GM23338 (cell line): ENCODE results near the gene BIRC7. TPM values are rescaled to one million over a fixed set of nuclear protein-coding genes. Genes with fewer than 3 reads are reported as not detected.

ENCODE experiments used
- ATAC-seq: fragments of 200-7000 bp; cut with Tn5 transposase; 3 replicates; pipeline ENCODE4 v1.9.1; 2020
- DNase-seq: peaks from one replicate; pipeline ENCODE4 v3.0.0-alpha.2; 2015; ENCODE audit warnings: low spot score
- H2AFZ ChIP-seq: fragments of 200-600 bp; sonication (generic); 2 replicates; pipeline ENCODE4 v1.8.0; 2016; ENCODE audit warnings: antibody characterized with exemption, mild to moderate bottlenecking, moderate library complexity
- H3F3A ChIP-seq: fragments of 200-600 bp; sonication (generic); replicated peaks from 2 replicates; pipeline ENCODE4 v1.8.0; 2017; ENCODE audit warnings: antibody characterized with exemption, mixed run types, low read depth
- H3K27ac ChIP-seq: fragments of 200-600 bp; sonication (generic); 2 replicates; pipeline ENCODE4 v1.6.1; 2016; ENCODE audit warnings: low read depth
- H3K27me3 ChIP-seq: fragments of 200-600 bp; sonication (generic); 2 replicates; pipeline ENCODE4 v1.8.0; 2016; ENCODE audit warnings: mild to moderate bottlenecking, mixed run types, moderate library complexity; ENCODE audit not compliant: insufficient read depth
- H3K36me3 ChIP-seq: fragments of 200-600 bp; sonication (generic); 2 replicates; pipeline ENCODE4 v1.8.0; 2016; ENCODE audit warnings: mild to moderate bottlenecking; ENCODE audit not compliant: insufficient read depth
- H3K4me1 ChIP-seq: fragments of 200-600 bp; sonication (generic); 2 replicates; pipeline ENCODE4 v1.8.0; 2016; ENCODE audit warnings: mild to moderate bottlenecking, moderate library complexity; ENCODE audit not compliant: insufficient read depth
- H3K4me2 ChIP-seq: fragments of 200-600 bp; sonication (generic); 2 replicates; pipeline ENCODE4 v1.7.1; 2017; ENCODE audit warnings: mixed run types
- H3K4me3 ChIP-seq: fragments of 200-600 bp; sonication (generic); 2 replicates; pipeline ENCODE4 v1.6.1; 2016; ENCODE audit warnings: mixed run types
- H3K79me2 ChIP-seq: fragments of 200-600 bp; sonication (generic); replicated peaks from 2 replicates; pipeline ENCODE4 v1.8.0; 2017; ENCODE audit warnings: mild to moderate bottlenecking; ENCODE audit not compliant: insufficient read depth
- H3K9me2 ChIP-seq: fragments of 200-600 bp; sonication (generic); 2 replicates; pipeline ENCODE4 v1.8.0; 2017; ENCODE audit not compliant: insufficient read depth
- H4K20me1 ChIP-seq: fragments of 200-600 bp; sonication (generic); replicated peaks from 2 replicates; pipeline ENCODE4 v1.8.0; 2017; ENCODE audit warnings: mild to moderate bottlenecking; ENCODE audit not compliant: insufficient read depth
- H3K27ac Mint-ChIP-seq: 2 replicates; pipeline ENCODE4 v1.8.0; 2020; ENCODE audit warnings: inconsistent platforms, mild to moderate bottlenecking, moderate library complexity, mixed read lengths
- H3K27me3 Mint-ChIP-seq: 3 replicates; pipeline ENCODE4 v1.8.0; 2022; ENCODE audit warnings: low read depth, mild to moderate bottlenecking, moderate library complexity, mixed read lengths, inconsistent platforms; ENCODE audit not compliant: insufficient read depth, poor library complexity
- H3K36me3 Mint-ChIP-seq: 3 replicates; pipeline ENCODE4 v1.8.0; 2021; ENCODE audit warnings: low read depth, mild to moderate bottlenecking, inconsistent platforms, moderate library complexity, mixed read lengths
- H3K4me1 Mint-ChIP-seq: 3 replicates; pipeline ENCODE4 v1.8.0; 2020; ENCODE audit warnings: mild to moderate bottlenecking, inconsistent platforms, mixed read lengths
- H3K4me3 Mint-ChIP-seq: 3 replicates; pipeline ENCODE4 v1.8.0; 2021; ENCODE audit warnings: moderate library complexity, mild to moderate bottlenecking, inconsistent platforms, mixed read lengths
- H3K9me3 Mint-ChIP-seq: 3 replicates; pipeline ENCODE4 v1.8.0; 2020; ENCODE audit warnings: moderate library complexity, mild to moderate bottlenecking, inconsistent platforms, mixed read lengths
- CREB1 ChIP-seq: fragments of 250-450 bp; sonication (Bioruptor Pico); IDR thresholded peaks from 2 replicates; pipeline ENCODE4 v1.5.0; 2020; ENCODE audit warnings: low read depth, mild to moderate bottlenecking, moderate library complexity
- EZH2 ChIP-seq: fragments of 200-600 bp; sonication (generic); IDR thresholded peaks from one replicate; pipeline ENCODE4 v1.8.0; 2017; ENCODE audit warnings: antibody characterized with exemption, mild to moderate bottlenecking, low read depth; ENCODE audit not compliant: unreplicated experiment
- EZH2phosphoT487 ChIP-seq: fragments of 200-600 bp; sonication (generic); IDR thresholded peaks from one replicate; pipeline ENCODE4 v1.8.1; 2018; ENCODE audit warnings: antibody characterized with exemption; ENCODE audit not compliant: unreplicated experiment
- JUNB ChIP-seq: IDR thresholded peaks from one replicate; pipeline ENCODE4 v1.6.1; 2016; ENCODE audit warnings: antibody characterized with exemption; ENCODE audit not compliant: unreplicated experiment
- NANOG ChIP-seq: IDR thresholded peaks from 2 replicates; pipeline ENCODE4 v1.6.1; 2016; ENCODE audit warnings: antibody characterized with exemption, borderline replicate concordance
- POLR2AphosphoS5 ChIP-seq: IDR thresholded peaks from 2 replicates; pipeline ENCODE4 v1.6.1; 2016; ENCODE audit warnings: antibody characterized with exemption, low read depth
- STAT1 ChIP-seq: IDR thresholded peaks from one replicate; pipeline ENCODE4 v1.6.1; 2016; ENCODE audit warnings: antibody characterized with exemption; ENCODE audit not compliant: unreplicated experiment
- ZNF114 ChIP-seq: fragments of 250-450 bp; sonication (Bioruptor Pico); IDR thresholded peaks from 2 replicates; pipeline ENCODE4 v1.5.0; 2020; ENCODE audit warnings: mild to moderate bottlenecking, moderate library complexity
- ZNF331 ChIP-seq: fragments of 250-450 bp; sonication (Bioruptor Pico); IDR thresholded peaks from 2 replicates; pipeline ENCODE4 v1.5.0; 2020; ENCODE audit warnings: low read depth, mild to moderate bottlenecking, moderate library complexity
- polyA plus RNA-seq: library from polyadenylated mRNA; unstranded; fragments of >200 nt; fragmentation: Nextera tagmentation; extraction: Ambion mirVana; gene quantifications from 2 replicates; pipeline ENCODE4 v1.2.1, GENCODE V29; 2016
- total RNA-seq: library from RNA; depleted of rRNA; stranded (reverse); fragments of >200 nt; shearing (Covaris generic); gene quantifications from 2 replicates; pipeline ENCODE4 v1.2.3, GENCODE V29; 2014
- TF ChIP-seq, protein P1 (sequence below): IDR thresholded peaks from one replicate; pipeline ENCODE4 v1.6.1; 2018; ENCODE audit warnings: antibody characterized with exemption; ENCODE audit not compliant: unreplicated experiment
- TF ChIP-seq, protein P2 (sequence below): fragments of 250-450 bp; sonication (Bioruptor Pico); IDR thresholded peaks from 2 replicates; pipeline ENCODE4 v1.5.0; 2020; ENCODE audit warnings: mild to moderate bottlenecking, moderate library complexity
- TF ChIP-seq, protein P3 (sequence below), 2 experiments: fragments of 200-600 bp in 1 of 2; sonication (generic) in 1 of 2; conservative IDR thresholded peaks; 2 replicates each; pipeline versions ENCODE4 v1.5.1 to v1.6.1; 2016 to 2017; ENCODE audit warnings: antibody characterized with exemption in 2 of 2, low read depth in 2 of 2, mild to moderate bottlenecking in 2 of 2, moderate library complexity in 1 of 2
- TF ChIP-seq, protein P4 (sequence below): IDR thresholded peaks from 2 replicates; pipeline ENCODE4 v1.6.1; 2016; ENCODE audit warnings: antibody characterized with exemption

BIRC7 gene
- total and polyA plus RNA-seq, 2 experiments from 2014 or later = 0.16 to 0.24 TPM

DNA sequence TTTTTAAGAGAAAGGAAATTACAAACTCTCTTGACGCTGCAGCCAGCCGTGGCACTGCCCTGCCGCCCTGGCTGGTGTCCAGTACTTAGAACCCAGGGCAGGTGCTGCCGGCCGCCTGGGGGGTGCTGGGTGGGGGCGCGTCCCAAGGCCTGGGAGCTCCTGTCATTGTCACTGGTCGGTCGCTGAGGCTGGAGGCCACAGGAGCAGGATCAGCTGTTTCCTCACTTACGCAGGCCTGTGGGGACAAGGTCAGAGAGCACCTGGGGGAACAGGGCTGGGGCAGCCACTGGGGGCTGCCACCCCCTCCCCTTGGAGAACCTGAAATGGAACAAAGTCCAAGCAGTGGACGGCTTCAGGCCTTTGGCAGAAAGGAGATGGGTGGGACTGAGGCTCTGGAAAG, 5.6 kb downstream of the BIRC7 start:
- DNase-seq = no peak
- H3K9me3 Mint-ChIP-seq = no peaks in the 10 kb centered on the region
- H3K36me3 Mint-ChIP-seq = no peaks in the 10 kb centered on the region
- H3K4me1 Mint-ChIP-seq = no peaks in the 10 kb centered on the region; the same call in 2 of the 3 replicates
- Histone ChIP-seq H3K36me3 (no peaks in the 10 kb centered on the region), H3K4me2 (no peak overlapping the region), H3F3A (no peaks in the 10 kb centered on the region), H4K20me1 (no peaks in the 10 kb centered on the region), H3K27me3 (no peaks in the 10 kb centered on the region), H3K4me3 (no peak overlapping the region), H2AFZ (no peak overlapping the region), H3K9me2 (no peaks in the 10 kb centered on the region), H3K27ac (no peak overlapping the region), H3K4me1 (no peaks in the 10 kb centered on the region), H3K79me2 (no peaks in the 10 kb centered on the region)
- H3K4me3 Mint-ChIP-seq = no peak overlapping the region
- peaks cover 9% of the 10 kb centered on the region for H3K27me3 Mint-ChIP-seq
- TF ChIP-seq POLR2AphosphoS5 (no peak), ZNF114 (CRISPR knock-in tag) (no peak), EZH2 (no peak), CREB1 (CRISPR knock-in tag) (no peak), EZH2phosphoT487 (no peak), NANOG (no peak), ZNF331 (CRISPR knock-in tag) (no peak), JUNB (no peak), STAT1 (no peak)
- TF ChIP-seq, protein P1, sequence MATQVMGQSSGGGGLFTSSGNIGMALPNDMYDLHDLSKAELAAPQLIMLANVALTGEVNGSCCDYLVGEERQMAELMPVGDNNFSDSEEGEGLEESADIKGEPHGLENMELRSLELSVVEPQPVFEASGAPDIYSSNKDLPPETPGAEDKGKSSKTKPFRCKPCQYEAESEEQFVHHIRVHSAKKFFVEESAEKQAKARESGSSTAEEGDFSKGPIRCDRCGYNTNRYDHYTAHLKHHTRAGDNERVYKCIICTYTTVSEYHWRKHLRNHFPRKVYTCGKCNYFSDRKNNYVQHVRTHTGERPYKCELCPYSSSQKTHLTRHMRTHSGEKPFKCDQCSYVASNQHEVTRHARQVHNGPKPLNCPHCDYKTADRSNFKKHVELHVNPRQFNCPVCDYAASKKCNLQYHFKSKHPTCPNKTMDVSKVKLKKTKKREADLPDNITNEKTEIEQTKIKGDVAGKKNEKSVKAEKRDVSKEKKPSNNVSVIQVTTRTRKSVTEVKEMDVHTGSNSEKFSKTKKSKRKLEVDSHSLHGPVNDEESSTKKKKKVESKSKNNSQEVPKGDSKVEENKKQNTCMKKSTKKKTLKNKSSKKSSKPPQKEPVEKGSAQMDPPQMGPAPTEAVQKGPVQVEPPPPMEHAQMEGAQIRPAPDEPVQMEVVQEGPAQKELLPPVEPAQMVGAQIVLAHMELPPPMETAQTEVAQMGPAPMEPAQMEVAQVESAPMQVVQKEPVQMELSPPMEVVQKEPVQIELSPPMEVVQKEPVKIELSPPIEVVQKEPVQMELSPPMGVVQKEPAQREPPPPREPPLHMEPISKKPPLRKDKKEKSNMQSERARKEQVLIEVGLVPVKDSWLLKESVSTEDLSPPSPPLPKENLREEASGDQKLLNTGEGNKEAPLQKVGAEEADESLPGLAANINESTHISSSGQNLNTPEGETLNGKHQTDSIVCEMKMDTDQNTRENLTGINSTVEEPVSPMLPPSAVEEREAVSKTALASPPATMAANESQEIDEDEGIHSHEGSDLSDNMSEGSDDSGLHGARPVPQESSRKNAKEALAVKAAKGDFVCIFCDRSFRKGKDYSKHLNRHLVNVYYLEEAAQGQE = no peak
- TF ChIP-seq, protein P2, sequence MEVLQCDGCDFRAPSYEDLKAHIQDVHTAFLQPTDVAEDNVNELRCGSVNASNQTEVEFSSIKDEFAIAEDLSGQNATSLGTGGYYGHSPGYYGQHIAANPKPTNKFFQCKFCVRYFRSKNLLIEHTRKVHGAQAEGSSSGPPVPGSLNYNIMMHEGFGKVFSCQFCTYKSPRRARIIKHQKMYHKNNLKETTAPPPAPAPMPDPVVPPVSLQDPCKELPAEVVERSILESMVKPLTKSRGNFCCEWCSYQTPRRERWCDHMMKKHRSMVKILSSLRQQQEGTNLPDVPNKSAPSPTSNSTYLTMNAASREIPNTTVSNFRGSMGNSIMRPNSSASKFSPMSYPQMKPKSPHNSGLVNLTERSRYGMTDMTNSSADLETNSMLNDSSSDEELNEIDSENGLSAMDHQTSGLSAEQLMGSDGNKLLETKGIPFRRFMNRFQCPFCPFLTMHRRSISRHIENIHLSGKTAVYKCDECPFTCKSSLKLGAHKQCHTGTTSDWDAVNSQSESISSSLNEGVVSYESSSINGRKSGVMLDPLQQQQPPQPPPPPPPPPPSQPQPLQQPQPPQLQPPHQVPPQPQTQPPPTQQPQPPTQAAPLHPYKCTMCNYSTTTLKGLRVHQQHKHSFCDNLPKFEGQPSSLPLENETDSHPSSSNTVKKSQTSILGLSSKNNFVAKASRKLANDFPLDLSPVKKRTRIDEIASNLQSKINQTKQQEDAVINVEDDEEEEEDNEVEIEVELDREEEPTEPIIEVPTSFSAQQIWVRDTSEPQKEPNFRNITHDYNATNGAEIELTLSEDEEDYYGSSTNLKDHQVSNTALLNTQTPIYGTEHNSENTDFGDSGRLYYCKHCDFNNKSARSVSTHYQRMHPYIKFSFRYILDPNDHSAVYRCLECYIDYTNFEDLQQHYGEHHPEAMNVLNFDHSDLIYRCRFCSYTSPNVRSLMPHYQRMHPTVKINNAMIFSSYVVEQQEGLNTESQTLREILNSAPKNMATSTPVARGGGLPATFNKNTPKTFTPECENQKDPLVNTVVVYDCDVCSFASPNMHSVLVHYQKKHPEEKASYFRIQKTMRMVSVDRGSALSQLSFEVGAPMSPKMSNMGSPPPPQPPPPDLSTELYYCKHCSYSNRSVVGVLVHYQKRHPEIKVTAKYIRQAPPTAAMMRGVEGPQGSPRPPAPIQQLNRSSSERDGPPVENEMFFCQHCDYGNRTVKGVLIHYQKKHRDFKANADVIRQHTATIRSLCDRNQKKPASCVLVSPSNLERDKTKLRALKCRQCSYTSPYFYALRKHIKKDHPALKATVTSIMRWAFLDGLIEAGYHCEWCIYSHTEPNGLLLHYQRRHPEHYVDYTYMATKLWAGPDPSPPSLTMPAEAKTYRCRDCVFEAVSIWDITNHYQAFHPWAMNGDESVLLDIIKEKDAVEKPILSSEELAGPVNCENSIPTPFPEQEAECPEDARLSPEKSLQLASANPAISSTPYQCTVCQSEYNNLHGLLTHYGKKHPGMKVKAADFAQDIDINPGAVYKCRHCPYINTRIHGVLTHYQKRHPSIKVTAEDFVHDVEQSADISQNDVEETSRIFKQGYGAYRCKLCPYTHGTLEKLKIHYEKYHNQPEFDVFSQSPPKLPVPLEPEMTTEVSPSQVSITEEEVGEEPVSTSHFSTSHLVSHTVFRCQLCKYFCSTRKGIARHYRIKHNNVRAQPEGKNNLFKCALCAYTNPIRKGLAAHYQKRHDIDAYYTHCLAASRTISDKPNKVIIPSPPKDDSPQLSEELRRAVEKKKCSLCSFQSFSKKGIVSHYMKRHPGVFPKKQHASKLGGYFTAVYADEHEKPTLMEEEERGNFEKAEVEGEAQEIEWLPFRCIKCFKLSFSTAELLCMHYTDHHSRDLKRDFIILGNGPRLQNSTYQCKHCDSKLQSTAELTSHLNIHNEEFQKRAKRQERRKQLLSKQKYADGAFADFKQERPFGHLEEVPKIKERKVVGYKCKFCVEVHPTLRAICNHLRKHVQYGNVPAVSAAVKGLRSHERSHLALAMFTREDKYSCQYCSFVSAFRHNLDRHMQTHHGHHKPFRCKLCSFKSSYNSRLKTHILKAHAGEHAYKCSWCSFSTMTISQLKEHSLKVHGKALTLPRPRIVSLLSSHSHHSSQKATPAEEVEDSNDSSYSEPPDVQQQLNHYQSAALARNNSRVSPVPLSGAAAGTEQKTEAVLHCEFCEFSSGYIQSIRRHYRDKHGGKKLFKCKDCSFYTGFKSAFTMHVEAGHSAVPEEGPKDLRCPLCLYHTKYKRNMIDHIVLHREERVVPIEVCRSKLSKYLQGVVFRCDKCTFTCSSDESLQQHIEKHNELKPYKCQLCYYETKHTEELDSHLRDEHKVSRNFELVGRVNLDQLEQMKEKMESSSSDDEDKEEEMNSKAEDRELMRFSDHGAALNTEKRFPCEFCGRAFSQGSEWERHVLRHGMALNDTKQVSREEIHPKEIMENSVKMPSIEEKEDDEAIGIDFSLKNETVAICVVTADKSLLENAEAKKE (CRISPR knock-in tag) = no peak
- TF ChIP-seq, protein P3, sequence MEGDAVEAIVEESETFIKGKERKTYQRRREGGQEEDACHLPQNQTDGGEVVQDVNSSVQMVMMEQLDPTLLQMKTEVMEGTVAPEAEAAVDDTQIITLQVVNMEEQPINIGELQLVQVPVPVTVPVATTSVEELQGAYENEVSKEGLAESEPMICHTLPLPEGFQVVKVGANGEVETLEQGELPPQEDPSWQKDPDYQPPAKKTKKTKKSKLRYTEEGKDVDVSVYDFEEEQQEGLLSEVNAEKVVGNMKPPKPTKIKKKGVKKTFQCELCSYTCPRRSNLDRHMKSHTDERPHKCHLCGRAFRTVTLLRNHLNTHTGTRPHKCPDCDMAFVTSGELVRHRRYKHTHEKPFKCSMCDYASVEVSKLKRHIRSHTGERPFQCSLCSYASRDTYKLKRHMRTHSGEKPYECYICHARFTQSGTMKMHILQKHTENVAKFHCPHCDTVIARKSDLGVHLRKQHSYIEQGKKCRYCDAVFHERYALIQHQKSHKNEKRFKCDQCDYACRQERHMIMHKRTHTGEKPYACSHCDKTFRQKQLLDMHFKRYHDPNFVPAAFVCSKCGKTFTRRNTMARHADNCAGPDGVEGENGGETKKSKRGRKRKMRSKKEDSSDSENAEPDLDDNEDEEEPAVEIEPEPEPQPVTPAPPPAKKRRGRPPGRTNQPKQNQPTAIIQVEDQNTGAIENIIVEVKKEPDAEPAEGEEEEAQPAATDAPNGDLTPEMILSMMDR (conservative IDR thresholded peaks at IDR 0.05; ENCODE audit: low read depth in 2 of 2) = no peak
- TF ChIP-seq, protein P4, sequence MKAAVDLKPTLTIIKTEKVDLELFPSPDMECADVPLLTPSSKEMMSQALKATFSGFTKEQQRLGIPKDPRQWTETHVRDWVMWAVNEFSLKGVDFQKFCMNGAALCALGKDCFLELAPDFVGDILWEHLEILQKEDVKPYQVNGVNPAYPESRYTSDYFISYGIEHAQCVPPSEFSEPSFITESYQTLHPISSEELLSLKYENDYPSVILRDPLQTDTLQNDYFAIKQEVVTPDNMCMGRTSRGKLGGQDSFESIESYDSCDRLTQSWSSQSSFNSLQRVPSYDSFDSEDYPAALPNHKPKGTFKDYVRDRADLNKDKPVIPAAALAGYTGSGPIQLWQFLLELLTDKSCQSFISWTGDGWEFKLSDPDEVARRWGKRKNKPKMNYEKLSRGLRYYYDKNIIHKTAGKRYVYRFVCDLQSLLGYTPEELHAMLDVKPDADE = no peak
- ATAC-seq = no peak
- H3K27ac Mint-ChIP-seq = no peak overlapping the region
